ENCODE data around the gene STAT6. TPM values are rescaled to one million over a fixed set of nuclear protein-coding genes. Genes with fewer than 3 reads are reported as not detected.

Gene STAT6
- polyA plus RNA-seq, 1 experiment, result 79.5 TPM

DNA sequence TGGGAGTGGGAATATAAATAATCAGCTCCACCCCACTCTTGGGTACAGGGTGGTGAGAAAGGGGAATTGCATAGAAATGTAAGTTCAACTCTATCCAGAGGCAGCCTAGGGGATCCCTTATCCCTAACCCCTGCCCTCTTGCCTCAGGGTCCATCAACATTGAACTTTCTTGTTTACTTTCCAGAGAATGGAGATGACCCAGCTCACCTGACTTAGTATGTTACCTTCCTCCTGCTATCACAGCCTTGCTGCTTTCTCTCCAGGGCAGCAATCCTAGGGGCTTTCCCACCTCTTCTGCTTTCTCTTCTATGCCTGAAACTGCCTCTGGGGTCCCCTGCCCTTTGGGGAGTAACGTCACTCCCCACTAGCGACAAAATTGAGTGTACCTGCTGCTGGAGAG is 19.8 kb upstream of the STAT6 start:
- TF ChIP-seq, protein P1, sequence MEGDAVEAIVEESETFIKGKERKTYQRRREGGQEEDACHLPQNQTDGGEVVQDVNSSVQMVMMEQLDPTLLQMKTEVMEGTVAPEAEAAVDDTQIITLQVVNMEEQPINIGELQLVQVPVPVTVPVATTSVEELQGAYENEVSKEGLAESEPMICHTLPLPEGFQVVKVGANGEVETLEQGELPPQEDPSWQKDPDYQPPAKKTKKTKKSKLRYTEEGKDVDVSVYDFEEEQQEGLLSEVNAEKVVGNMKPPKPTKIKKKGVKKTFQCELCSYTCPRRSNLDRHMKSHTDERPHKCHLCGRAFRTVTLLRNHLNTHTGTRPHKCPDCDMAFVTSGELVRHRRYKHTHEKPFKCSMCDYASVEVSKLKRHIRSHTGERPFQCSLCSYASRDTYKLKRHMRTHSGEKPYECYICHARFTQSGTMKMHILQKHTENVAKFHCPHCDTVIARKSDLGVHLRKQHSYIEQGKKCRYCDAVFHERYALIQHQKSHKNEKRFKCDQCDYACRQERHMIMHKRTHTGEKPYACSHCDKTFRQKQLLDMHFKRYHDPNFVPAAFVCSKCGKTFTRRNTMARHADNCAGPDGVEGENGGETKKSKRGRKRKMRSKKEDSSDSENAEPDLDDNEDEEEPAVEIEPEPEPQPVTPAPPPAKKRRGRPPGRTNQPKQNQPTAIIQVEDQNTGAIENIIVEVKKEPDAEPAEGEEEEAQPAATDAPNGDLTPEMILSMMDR (IDR thresholded peaks at IDR 0.05; ENCODE audit: low read depth, low read length), result no peak
- CTCF ChIA-PET, result interaction anchor here (1.3 to 1.9 kb wide), 2 partner anchors 45 to 62 kb away, joined by 4 to 5 read pairs; no protein-coding TSS in a partner anchor
- peaks cover 3% of the 10 kb centered on the region; the same call in 1 of the 2 replicates for H3K9me3 ChIP-seq (ENCODE audit: control insufficient read depth, insufficient read depth, low read length)
- POLR2A ChIA-PET, result no interaction called here
- no peak for DNase-seq (ENCODE audit: low read depth, low spot score)
- H3K4me3 ChIP-seq (ENCODE audit: low read depth, low read length), result peak overlapping the region; percentile 84
- H3K27me3 ChIP-seq (ENCODE audit: control insufficient read depth, insufficient read depth, low read length), result no peaks in the 10 kb centered on the region
- peak overlapping the region; percentile 21 for H3K27ac ChIP-seq (ENCODE audit: low read depth, low read length)

DNA sequence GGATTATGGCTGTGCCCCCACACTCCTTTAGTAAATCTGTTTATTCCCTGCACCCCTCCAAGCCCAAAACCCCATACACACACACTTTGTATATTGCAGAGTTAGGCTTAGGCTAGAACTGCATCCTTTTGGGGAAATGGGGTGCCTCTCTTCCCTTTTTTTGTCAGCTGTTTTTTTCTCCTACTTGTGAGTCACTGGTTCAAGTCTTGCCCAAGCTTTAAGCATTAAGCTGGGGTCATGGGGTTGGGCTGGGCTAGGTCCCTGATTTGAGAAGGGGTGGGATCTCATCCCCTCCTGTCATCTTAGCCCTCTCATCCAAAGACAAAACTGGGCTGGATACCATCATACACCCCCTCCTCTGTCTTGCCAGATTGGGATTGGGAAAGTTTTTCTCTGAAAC is 18.7 kb upstream of the STAT6 start:
- H3K27me3 ChIP-seq (ENCODE audit: control insufficient read depth, insufficient read depth, low read length), result no peaks in the 10 kb centered on the region
- no peak for DNase-seq (ENCODE audit: low read depth, low spot score)
- H3K9me3 ChIP-seq (ENCODE audit: control insufficient read depth, insufficient read depth, low read length), result peaks cover 3% of the 10 kb centered on the region; the same call in 1 of the 2 replicates
- H3K4me3 ChIP-seq (ENCODE audit: low read depth, low read length), result peak overlapping the region; percentile 84
- peak overlapping the region; percentile 52 for H3K27ac ChIP-seq (ENCODE audit: low read depth, low read length)
- TF ChIP-seq, protein P1 (IDR thresholded peaks at IDR 0.05; ENCODE audit: low read depth, low read length), result no peak
- ChIA-PET CTCF (interaction anchor here (0.7 to 1.9 kb wide), 3 partner anchors 12 to 61 kb away, joined by 3 to 4 read pairs (median 3); no protein-coding TSS in a partner anchor), POLR2A (interaction anchor here (1.4 kb wide), 1 partner anchor 8 kb away, joined by 3 read pairs; no protein-coding TSS in a partner anchor)

DNA sequence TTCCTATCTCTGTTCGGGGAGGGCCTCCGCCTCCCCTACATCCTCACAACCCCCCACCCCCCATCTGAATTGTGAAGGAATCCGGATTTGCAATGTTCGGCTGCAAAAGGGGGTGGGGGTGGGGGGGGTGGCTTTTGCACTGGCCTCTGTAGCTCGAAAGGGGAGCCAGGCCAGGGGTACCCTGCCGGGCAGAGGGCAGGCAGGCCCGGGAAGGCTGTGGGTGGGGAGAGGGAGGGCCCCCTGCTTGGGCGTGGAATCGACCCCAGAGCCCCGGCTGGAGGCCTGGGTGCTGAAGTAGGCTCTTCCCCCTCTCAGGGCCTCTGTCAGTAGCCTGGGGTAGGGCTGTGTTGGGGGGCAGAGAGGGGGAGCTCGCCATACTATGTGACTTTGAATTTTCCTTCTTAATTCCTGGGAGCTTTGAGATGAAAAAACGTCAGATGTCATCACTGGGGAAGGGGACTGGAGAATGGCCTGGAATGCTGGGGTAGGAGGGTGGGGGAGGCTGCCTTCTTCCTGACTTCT is 18.2 kb upstream of the STAT6 start:
- DNase-seq (ENCODE audit: low read depth, low spot score), result no peak
- CTCF ChIA-PET, result interaction anchor here (0.7 to 0.9 kb wide), 2 partner anchors 11 to 36 kb away, joined by 3 read pairs; no protein-coding TSS in a partner anchor
- POLR2A ChIA-PET, result interaction anchor here (0.8 to 1.4 kb wide), 2 partner anchors 9 to 50 kb away, joined by 3 read pairs; no protein-coding TSS in a partner anchor
- H3K9me3 ChIP-seq (ENCODE audit: control insufficient read depth, insufficient read depth, low read length), result peaks cover 3% of the 10 kb centered on the region; the same call in 1 of the 2 replicates
- TF ChIP-seq, protein P1 (IDR thresholded peaks at IDR 0.05; ENCODE audit: low read depth, low read length), result no peak
- peak overlapping the region; percentile 84 for H3K4me3 ChIP-seq (ENCODE audit: low read depth, low read length)
- peak overlapping the region; percentile 52 for H3K27ac ChIP-seq (ENCODE audit: low read depth, low read length)
- H3K27me3 ChIP-seq (ENCODE audit: control insufficient read depth, insufficient read depth, low read length), result no peaks in the 10 kb centered on the region

DNA sequence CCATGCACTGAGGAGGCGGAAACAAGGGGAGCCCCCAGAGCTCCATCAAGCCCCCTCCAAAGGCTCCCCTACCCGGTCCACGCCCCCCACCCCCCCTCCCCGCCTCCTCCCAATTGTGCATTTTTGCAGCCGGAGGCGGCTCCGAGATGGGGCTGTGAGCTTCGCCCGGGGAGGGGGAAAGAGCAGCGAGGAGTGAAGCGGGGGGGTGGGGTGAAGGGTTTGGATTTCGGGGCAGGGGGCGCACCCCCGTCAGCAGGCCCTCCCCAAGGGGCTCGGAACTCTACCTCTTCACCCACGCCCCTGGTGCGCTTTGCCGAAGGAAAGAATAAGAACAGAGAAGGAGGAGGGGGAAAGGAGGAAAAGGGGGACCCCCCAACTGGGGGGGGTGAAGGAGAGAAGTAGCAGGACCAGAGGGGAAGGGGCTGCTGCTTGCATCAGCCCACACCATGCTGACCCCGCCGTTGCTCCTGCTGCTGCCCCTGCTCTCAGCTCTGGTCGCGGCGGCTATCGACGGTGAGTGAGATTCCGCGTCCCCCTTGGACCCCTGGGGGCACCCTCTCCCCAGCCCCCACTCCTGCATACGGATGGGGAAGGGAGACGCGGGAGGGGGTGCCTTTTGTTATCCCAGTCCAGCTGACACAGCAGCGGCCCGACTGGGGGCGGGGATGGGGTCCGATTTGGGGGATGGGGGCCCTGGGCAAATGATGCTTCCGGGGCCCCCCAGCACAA is 17.5 kb upstream of the STAT6 start:
- peak overlapping the region; percentile 65 for H3K27ac ChIP-seq (ENCODE audit: low read depth, low read length)
- DNase-seq (ENCODE audit: low read depth, low spot score), result no peak
- POLR2A ChIA-PET, result interaction anchor here (0.6 to 2.2 kb wide), 13 partner anchors 10 to 70 kb away, joined by 3 to 17 read pairs (median 4); partner anchors contain the start of genes NAB2 and STAT6

More for the DNA sequence above, 17.5 kb upstream of the STAT6 start:
- H3K27me3 ChIP-seq (ENCODE audit: control insufficient read depth, insufficient read depth, low read length), result no peaks in the 10 kb centered on the region
- peak overlapping the region; percentile 84 for H3K4me3 ChIP-seq (ENCODE audit: low read depth, low read length)
- TF ChIP-seq, protein P1 (IDR thresholded peaks at IDR 0.05; ENCODE audit: low read depth, low read length), result no peak
- H3K9me3 ChIP-seq (ENCODE audit: control insufficient read depth, insufficient read depth, low read length), result peaks cover 3% of the 10 kb centered on the region; the same call in 1 of the 2 replicates
- CTCF ChIA-PET, result interaction anchor here (0.6 to 1.5 kb wide), 6 partner anchors 8 to 59 kb away, joined by 3 to 10 read pairs (median 4); no protein-coding TSS in a partner anchor
